Peyer's patch (tissue), 4 donors: ENCODE measurements around the gene CNTNAP5.

Experiments
- POLR2A ChIP-seq, 2 donors: fragments of 450-650 bp; IDR thresholded peaks; one replicate each; pipeline ENCODE4 v1.5.1; 2017; ENCODE audit warnings: antibody characterized with exemption in 2 of 2, mild to moderate bottlenecking in 2 of 2, moderate library complexity in 2 of 2
- TF ChIP-seq, protein P1 (sequence below), 6 experiments: fragments of 450-650 bp in 4 of 6; fragments of 200-600 bp in 2 of 6; sonication (generic) in 1 of 6; IDR thresholded peaks; one replicate each; pipeline ENCODE4 v1.5.1; 2017 to 2019; ENCODE audit warnings: antibody characterized with exemption in 6 of 6, mild to moderate bottlenecking in 3 of 6, moderate library complexity in 1 of 6

GRCh38 chr2:124933883-124934282 lies 908.8 kb downstream of the CNTNAP5 start:
- TF ChIP-seq, protein P1, sequence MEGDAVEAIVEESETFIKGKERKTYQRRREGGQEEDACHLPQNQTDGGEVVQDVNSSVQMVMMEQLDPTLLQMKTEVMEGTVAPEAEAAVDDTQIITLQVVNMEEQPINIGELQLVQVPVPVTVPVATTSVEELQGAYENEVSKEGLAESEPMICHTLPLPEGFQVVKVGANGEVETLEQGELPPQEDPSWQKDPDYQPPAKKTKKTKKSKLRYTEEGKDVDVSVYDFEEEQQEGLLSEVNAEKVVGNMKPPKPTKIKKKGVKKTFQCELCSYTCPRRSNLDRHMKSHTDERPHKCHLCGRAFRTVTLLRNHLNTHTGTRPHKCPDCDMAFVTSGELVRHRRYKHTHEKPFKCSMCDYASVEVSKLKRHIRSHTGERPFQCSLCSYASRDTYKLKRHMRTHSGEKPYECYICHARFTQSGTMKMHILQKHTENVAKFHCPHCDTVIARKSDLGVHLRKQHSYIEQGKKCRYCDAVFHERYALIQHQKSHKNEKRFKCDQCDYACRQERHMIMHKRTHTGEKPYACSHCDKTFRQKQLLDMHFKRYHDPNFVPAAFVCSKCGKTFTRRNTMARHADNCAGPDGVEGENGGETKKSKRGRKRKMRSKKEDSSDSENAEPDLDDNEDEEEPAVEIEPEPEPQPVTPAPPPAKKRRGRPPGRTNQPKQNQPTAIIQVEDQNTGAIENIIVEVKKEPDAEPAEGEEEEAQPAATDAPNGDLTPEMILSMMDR (IDR thresholded peaks at IDR 0.05) = no peak
- TF ChIP-seq POLR2A (IDR thresholded peaks at IDR 0.05) = no peak
